Fibroblast of villous mesenchyme (primary cell): ENCODE data around the gene MZF1. TPM values are rescaled to one million over a fixed set of nuclear protein-coding genes. Genes with fewer than 3 reads are reported as not detected.

ENCODE experiments used
- DNase-seq: peaks from one replicate; pipeline ENCODE4 v3.0.0-alpha.2; 2010; ENCODE audit warnings: low read depth
- H3K4me3 ChIP-seq: 2 replicates; pipeline ENCODE4 v1.5.1; 2011; ENCODE audit warnings: low read depth, mild to moderate bottlenecking, low read length
- small RNA-seq: library from RNA; depleted of rRNA; stranded (forward); fragments of <200 nt; gene quantifications from one replicate; pipeline ENCODE3, GENCODE V24; 2012
- total RNA-seq: library from RNA; depleted of rRNA; stranded (reverse); fragments of >200 nt; gene quantifications from 2 replicates; pipeline ENCODE4 v1.2.3, GENCODE V29; 2012
- TF ChIP-seq, protein P1 (sequence below): IDR thresholded peaks from 2 replicates; pipeline ENCODE4 v1.5.1; 2012; ENCODE audit warnings: low read depth, mild to moderate bottlenecking, low read length; ENCODE audit not compliant: insufficient read depth

The MZF1 gene
- total RNA-seq, 1 donor = 15.5 TPM

DNA sequence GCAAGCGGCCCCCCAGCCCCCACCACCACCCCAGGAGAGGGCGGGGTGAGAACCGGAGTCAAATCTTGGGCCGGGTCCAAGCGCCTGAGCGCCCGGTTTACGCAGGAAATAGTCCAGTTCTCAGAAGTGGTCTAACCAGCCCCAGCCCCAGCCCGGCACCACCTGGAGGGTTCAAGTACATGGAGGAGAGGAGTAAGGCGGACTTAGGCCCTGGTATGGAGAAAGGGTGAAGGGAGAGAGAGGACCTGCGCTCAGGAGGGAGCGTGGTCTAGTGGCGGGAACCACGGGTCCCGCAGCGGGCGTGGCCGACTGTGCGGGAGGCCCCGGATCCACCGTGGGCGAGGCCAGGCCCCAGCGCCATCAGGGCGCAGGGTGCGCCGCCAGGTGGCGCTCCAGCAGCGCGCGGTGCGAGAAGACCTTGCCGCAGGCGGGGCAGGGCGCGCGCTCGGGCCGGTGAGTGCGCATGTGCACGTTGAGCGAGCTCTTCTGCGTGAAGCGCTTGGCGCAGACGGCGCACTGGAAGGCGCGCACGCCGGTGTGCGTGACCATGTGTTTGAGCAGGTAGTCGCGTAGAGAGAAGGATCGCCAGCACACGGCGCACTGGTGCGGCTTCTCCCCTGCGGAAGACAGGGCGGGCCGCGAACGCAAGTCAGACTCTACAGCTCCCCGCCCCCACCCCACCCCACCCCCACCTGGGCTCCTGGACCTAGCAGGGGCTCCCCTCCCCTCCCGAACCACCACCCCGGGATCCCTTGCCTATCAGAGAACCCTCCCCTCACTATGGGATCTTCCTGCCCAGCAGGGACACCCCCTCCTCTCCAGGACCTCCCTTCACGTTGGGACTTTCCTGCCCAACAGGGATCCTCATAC, 59.2 kb downstream of the MZF1 start:
- peak overlapping the region; percentile 50 for H3K4me3 ChIP-seq
- peak; percentile 83 for DNase-seq
- TF ChIP-seq, protein P1, sequence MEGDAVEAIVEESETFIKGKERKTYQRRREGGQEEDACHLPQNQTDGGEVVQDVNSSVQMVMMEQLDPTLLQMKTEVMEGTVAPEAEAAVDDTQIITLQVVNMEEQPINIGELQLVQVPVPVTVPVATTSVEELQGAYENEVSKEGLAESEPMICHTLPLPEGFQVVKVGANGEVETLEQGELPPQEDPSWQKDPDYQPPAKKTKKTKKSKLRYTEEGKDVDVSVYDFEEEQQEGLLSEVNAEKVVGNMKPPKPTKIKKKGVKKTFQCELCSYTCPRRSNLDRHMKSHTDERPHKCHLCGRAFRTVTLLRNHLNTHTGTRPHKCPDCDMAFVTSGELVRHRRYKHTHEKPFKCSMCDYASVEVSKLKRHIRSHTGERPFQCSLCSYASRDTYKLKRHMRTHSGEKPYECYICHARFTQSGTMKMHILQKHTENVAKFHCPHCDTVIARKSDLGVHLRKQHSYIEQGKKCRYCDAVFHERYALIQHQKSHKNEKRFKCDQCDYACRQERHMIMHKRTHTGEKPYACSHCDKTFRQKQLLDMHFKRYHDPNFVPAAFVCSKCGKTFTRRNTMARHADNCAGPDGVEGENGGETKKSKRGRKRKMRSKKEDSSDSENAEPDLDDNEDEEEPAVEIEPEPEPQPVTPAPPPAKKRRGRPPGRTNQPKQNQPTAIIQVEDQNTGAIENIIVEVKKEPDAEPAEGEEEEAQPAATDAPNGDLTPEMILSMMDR = peak; percentile 68

- TF ChIP-seq, protein P1 = no peak
- no peak for DNase-seq
- no peak overlapping the region for H3K4me3 ChIP-seq
Measured at GRCh38 chr19:58513213-58513693, 59.9 kb downstream of the MZF1 start.

Small RNAs within 50 kb of the gene (small RNA-seq; reads per million reads assigned to genes)
- gene MIR6807 (0.56 reads per million), gene RN7SL525P (not detected)

Other genes with a start within 250 kb of the MZF1 start
- 2.6 and 3.0 TPM in 2 replicates for gene ZSCAN22, start 246.3 kb downstream of the MZF1 start, total RNA-seq
- gene A1BG, start 219.8 kb downstream of the MZF1 start, total RNA-seq = 1.3 TPM in 2 replicates
- 0.32 and 0.86 TPM in 2 replicates for gene ZNF497, start 210.6 kb downstream of the MZF1 start, total RNA-seq
- gene ZNF837, start 192.3 kb downstream of the MZF1 start, total RNA-seq = 1.7 and 2.9 TPM in 2 replicates
- gene RPS5, start 186.1 kb downstream of the MZF1 start, total RNA-seq = 1,142 and 1,183 TPM in 2 replicates
- under 0.01 TPM in 1 of 2 replicates, not detected in the other for gene RNF225, start 177.7 kb downstream of the MZF1 start, total RNA-seq
- 18.4 and 26.3 TPM in 2 replicates for gene ZNF584, start 164.7 kb downstream of the MZF1 start, total RNA-seq
- gene ZNF132, start 133.2 kb downstream of the MZF1 start, total RNA-seq = 8.7 and 11.7 TPM in 2 replicates
- gene ZNF324B, start 121.7 kb downstream of the MZF1 start, total RNA-seq = 10.4 and 11.6 TPM in 2 replicates
- 16.8 and 17.4 TPM in 2 replicates for gene ZNF324, start 106.3 kb downstream of the MZF1 start, total RNA-seq
- gene ZNF446, start 97.0 kb downstream of the MZF1 start, total RNA-seq = 7.3 and 8.7 TPM in 2 replicates
- gene SLC27A5, start 61.3 kb downstream of the MZF1 start, total RNA-seq = 3.0 and 4.5 TPM in 2 replicates
- gene ZBTB45, start 53.5 kb downstream of the MZF1 start, total RNA-seq = 4.7 and 6.1 TPM in 2 replicates
- gene TRIM28, start 29.3 kb downstream of the MZF1 start, total RNA-seq = 295 and 389 TPM in 2 replicates
- gene CHMP2A, start 18.2 kb downstream of the MZF1 start, total RNA-seq = 111 and 120 TPM in 2 replicates
- gene UBE2M, start 14.7 kb downstream of the MZF1 start, total RNA-seq = 78.3 and 81.6 TPM in 2 replicates